HPDE6-E6E7 (cell line): ENCODE measurements around the gene KCNC1.

Source experiments
- DNase-seq: peaks from one replicate; pipeline ENCODE4 v3.0.0; 2011; ENCODE audit warnings: missing footprints; ENCODE audit errors: extremely low spot score

KCNC1 gene

GRCh38 chr11:17792161-17792560, 57.6 kb downstream of the KCNC1 start:
- no peak for DNase-seq

DNA sequence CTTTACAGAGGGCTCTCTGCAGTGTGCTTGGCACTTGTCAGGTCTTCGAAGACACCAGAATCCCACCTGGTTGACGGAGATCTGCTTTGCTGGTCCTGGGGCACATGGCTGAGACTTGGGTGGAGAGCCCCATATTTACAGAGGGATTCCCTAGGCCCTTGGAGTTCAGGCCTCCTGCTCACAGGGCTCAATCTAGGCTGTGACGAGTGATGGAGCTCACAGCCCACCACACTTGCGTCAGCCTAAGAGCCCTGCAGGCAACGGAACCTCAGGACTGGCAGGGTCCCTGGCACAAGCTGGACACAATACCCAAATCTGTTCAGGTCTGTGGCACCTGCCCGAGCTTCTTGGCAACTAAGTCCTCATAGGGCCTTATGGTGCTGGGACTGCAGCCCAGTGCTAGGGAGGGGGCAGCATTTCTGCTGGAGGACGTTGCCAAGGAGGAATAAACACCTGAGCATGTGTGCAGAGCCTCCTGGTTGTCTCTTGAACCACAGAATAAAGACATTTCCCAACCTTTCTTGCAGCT, 59.1 kb downstream of the KCNC1 start:
- DNase-seq: no peak

DNA sequence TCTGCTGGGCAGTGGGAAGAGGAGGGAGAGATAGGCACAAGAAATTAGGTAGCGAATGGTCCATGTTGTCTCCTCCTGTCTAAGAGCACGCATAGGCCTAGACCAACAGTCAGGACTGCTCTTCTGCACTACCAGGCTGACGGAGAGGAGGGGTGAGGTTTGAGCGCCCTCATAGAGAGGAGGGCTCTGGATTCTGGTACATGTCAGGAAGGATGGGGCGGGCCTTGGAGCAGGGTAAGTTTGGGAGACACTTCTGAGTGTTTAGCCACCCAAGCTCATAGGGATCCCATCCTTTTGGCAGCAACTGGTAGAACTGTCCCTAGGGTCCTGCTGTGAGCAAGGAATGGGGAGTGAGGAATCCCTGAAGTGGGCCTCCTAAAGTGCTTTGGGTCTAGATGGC, 60.4 kb downstream of the KCNC1 start:
- DNase-seq: no peak

DNA sequence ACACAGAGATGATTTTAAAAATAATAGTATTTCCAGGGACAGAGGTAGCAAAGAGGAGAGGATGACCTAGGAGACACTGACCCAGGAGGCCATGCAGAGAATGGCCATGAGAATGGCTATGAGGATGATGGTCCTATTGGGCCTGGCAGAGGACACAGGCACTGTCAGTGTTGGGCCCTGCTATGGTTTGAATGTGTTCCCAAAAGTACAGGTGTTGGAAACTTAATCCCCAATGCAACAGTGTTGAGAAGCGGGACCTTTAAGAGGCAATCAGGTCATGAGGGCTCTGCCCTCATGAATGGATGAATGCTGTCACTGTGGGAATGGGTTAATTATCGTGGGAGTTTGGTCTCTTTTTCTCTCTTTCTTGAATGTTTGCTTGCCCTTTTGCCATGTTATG, 61.6 kb downstream of the KCNC1 start:
- no peak for DNase-seq

- peak; percentile 76 for DNase-seq
Measured at GRCh38 chr11:17798253-17798652, 63.7 kb downstream of the KCNC1 start.

DNA sequence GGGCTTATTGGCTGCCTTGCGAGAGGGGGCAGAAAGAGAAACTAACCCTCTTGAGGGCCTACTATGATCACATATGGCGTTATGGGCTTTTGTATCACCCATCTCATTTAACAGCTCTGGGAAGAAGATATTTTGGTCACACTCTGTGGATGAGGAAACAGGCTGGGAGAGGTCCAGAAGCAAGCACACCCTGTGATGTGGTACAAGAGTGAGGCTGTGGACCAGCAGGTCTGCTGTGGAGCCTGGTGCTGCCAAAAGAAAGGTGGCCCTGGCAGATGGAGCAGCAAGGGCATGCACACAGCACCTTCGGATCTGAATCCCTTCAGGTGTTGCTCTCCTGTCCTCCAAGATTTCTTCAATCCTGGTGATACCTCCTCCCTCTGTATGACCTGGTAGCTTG, 64.1 kb downstream of the KCNC1 start:
- no peak for DNase-seq

DNA sequence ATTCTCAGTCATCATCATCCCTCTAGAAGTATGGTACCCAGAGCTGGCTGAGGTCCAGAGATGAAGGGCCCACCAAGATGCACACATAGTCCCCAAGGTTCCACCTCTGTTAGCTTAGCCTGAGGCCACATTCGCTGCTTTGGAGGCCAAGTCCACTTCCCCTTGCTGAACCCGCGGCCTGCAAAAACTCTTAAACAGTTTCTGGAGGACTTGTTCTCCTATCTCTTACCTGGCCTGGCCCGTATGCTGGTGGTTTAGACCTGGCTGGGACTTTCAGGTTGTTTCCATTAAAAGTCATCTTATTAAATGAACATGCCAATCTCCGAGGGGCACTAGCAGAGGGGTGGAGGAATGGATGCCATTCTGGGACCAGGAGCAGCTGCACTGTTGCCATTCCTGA, 64.6 kb downstream of the KCNC1 start:
- no peak for DNase-seq

DNA sequence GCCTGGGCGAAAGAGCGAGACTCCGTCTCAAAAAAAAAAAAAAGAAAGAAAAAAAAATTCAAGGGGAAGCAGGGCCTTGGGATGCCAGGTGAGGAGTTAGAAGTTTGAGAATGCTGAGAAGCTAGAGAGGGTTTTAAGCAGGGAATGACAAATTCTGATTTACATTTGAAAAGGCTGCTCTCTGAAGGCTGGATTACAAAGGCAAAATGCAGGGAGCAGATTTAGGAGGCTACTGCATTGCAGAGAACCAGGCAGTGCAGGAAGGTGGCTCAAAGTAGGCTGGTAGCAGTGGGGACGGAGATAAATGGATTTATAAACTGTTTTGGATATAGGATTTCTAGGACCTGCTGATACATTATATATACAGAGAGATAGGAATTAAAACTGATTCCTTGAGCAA, 66.6 kb downstream of the KCNC1 start:
- DNase-seq: no peak

DNA sequence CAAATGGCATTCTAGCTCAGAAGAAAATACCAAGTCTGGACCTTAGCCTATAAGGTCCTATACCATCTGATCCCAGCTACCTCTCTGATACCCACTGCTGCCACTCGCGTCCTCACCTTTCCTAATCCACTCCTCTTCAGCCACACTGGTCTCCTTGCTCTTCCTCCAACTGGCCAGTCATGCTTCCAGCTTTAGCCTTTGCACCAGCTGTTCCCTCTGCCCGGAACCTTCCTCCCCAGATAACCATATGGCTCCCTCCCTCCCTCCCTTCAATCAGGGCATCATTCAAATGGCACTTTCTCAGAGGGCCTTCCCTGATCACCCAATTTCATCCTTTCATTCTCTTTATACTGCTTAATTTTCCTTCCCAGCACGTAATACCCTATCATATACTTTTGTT, 67.9 kb downstream of the KCNC1 start:
- no peak for DNase-seq

DNA sequence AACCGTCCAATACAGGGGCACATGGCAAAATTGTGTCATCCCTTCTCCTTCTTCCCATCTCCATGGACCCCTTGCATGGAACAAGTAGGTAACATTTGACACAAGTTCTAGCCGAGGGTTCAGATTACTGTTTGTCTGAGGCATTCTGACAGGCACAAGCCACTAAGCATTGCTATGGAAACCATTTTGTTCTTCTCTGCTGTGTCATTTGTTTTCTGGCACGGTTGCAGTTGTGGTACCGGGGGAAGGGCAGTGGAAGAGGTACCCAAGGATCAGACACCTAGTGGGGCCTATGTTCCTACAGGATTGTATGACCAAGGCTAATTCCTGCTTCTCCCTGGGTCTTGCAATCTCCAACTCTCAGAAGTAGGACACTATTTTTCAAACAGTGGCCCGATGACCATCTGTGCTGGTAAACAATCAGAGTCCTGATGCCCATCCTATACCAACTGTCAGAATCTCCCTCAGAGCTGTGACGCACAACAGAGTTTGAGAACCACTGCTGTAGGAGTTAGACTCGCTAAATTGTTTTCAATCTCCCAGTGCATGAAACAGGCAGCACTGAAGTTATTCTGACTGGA, 69.3 kb downstream of the KCNC1 start:
- no peak for DNase-seq

DNA sequence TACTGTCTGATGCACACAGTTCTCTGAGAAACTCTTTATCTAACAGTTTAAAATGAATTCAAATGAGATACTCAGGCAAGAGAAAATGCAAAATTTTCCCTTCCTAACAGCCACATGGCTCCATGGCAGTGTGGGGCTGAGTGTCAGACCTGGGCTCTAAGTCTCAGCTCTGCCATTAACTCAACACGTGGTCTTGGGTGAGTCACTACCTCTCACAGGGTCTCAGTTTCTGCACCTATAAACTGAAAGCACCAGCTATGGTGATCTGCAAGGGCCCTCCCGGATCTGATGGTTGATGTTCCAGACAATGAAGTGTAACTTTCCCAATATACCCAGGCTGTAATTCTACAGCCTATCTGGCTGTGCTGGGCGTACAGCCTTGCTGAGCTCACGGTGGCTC, 70.5 kb downstream of the KCNC1 start:
- no peak for DNase-seq

DNA sequence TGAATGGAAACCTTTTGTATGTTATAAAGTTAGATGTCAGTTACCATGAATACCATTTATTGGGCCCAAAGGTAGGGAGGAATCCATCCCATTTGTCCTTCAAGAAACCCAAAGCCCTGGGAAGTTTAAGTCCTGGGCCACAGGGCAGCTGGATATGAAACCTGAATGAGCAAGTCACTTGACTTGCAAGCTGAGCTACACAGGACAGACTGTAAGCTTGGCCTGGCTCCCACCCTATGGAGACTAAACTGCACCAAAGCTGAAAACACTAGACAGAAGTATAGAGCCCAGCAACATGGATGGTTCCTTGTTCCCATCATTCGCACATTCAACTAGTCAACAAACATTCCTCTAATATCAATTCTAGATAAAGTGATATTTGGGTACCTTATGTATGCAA, 71.3 kb downstream of the KCNC1 start:
- no peak for DNase-seq

DNA sequence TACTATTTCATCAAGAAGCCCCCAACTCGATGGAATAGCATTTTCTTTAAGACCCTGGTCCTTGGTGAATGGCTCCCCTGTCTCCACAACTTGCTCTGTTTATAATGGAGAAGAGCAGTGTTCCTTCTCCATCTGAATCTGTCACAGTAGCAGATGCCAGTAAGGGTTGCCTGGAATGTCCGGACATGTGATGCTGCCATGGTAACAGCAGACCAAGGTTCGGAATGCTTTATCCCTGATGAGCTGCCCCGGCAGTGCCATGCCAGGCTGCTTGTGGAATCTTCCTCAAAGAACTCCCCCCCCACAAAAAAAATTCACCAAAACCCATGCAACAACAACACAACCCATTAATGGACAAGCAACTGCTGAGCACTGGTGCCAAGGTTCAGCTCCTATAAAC, 72.5 kb downstream of the KCNC1 start:
- DNase-seq: no peak

DNA sequence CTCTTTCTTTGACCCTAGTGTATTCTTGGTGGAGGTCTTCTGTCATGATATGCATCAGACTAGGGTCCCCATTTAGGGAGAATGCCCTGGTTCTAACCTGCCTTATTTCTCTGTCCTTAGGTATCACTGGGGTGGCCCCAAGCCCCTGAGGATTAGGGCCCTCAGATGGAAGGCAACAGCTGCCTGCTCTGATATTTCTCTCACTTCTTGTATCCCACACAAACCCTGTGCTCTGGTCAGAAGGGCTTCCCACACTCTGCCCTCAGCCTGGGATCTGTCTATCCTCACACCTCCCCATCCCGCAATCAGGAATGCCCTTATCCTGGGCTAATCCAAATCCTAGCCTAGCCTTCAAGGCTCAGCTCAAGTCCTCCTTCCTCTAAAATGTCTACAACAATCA, 75.5 kb downstream of the KCNC1 start:
- DNase-seq: no peak

DNA sequence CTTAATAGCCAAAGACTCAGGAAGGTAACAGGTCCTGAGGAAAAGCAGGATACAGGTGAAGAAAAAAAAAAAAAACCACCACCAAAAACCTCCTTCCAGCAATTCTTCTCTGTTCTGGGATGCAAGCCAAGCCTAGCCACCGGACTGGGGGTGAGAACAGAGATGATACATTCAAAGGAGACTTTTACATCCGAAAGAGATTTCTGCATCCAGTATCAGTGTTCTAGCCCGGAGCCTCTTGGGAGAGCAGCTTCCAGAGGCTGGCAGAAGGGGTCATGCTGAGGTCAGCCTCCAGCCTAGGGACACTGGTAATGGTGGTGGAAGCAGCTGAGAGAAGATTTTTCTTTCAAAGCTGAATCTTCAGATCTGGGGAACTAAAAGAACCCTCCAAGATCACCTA, 76.2 kb downstream of the KCNC1 start:
- DNase-seq: no peak

DNA sequence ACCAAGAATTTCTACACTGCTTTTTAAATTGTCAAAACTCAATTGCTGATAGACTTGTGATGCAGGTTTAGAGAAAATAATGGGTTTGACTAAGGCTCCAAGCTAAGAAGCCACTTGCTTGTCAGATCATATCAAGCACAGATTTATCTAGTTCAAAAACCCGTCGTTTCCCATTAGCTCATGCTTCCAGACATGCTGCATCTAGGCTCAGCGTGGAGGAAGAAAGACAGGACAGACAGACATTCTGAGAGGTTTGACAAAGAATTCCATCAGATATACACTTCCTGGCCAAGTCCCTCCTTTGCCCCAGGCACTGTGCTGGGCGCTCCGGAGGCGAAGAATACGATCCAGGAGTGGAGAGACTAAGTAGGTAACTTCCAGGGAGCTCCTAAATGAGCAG, 76.8 kb downstream of the KCNC1 start:
- DNase-seq: no peak

DNA sequence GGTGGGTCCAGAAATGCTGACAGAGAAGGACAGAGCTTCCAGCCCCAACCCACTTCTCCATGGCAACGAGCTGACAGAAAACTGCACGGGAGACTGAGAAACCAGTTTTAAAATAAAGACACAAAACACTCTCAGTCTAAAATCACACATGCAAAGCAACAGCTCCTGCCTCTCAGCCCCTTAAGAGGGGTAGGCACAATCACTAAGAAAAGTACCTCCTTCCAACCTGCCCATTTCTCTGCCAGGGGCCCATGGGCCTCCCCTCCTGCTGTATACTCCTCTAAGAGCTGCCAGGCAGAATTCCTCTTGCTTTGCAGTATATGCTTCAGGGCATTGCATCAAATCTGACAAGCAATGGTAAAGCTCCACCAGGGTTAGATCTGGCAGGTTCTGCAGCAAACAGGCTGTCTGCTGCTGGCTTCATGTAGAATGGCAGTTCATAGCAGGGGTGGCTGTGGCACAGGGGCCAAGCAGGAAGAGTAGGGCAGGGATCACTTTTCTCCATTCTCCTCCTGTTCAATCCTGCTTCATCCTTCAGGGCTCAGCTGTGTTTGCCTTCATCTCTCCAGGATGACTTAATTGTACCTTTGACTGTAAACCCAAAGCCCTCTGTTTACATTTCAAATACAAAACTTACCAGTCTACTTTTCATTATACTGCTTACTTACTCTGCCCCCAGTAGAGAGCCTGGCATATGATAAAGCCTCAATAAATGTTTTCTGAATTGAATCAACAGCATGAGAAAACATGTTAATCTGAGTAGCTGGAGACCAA, 77.7 kb downstream of the KCNC1 start:
- DNase-seq: no peak

DNA sequence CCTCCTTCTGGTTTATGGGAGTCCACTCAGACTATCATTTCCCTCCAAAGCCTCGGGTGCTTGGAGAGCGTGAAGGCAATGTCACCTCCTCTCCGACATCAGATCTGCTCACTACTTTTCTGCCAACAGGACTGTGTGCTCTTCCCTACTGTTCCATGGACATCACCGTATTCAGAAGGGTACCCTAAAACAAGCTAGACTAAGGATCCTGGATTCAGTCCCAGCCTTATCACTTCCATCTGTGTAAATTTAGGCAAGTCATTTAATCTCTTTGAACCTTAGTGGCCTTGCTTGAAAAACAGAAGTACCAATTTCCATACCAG, 78.2 kb downstream of the KCNC1 start:
- no peak for DNase-seq

GRCh38 chr11:17813391-17814059, 78.9 kb downstream of the KCNC1 start:
- no peak for DNase-seq

- no peak for DNase-seq
Measured at GRCh38 chr11:17814546-17814945, 80.0 kb downstream of the KCNC1 start.

DNA sequence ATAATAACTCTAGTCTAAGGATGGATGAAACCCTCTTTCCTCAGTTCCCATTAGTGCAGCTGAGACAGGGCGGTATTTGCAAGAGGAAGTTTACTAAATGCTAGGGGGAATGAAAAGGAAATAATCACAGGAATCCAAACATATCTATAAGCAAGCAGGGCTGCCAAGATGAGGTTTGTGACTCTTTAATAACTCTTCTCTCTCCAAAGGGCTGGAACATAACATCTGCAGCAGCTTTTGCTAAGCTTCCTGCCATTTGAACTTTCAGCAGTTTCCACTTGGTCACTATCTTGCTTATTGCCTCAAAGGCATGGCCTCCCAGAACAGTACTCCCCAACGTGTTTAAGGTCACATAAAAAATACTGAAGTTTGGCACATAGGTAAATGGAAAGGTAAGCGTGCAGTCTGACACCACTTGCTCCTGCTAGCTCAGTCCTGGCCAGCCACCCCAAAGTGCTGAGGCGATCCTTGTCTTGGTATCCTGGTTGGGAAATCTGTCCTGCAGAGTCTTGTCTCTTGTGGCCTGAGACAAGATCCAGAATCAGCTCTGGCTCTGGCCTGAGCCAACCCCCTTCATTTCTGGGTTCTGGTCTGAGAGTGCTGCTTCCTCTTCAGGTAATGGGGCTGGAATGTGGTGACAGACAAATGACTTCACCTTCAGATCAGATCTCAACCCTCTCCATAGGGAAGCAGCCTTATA, 81.8 kb downstream of the KCNC1 start:
- no peak for DNase-seq

DNA sequence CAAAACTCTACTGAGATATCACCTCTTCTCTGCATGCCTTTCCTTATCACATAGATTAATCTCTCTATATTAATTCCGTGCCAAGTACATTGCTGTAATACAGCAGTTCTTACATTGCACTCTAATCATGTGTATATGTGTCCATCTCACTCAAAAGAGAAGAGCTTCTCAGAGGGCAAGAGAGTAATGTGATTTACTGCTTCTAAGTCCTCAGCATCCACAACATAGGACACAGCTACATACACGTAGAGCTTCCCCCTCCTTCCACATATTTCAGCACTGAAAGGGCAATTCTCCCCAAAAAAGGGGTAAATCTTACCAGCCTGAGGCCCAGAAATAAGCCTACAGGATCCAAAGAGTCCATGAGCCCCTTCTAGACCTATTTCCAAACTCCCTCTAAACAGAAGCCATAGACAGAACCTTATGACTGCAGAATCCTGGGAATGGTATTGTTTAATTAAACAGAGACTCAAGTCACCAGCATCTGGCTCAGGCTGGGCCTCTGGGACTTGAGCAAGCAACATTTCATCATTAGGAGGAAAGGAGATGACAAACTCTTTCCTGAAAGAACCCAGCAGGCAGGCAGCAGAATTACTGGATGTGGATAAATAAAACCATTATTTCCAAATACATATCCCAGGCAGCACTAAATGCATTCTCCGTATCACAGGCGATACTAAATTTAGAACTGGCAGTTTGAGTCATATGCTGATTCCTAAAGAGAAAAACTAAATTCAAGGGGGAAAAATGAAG, 87.2 kb downstream of the KCNC1 start:
- DNase-seq: no peak
